HUES6 (cell line): Measurements from ENCODE around the gene C1QTNF1.
A peak's percentile ranks its signal among the peaks of the same experiment; 100 is the strongest.
"Not testable (repeated sequence)": the region's sequence is repeated elsewhere in the genome, so short reads cannot be mapped to it uniquely, and the experiment has no call there.

ENCODE experiments used
- H3K27ac ChIP-seq: 2 replicates; pipeline ENCODE4 v1.7.0; 2013; ENCODE audit warnings: low read depth, mild to moderate bottlenecking, low read length, inconsistent platforms
- H3K27me3 ChIP-seq: 2 replicates; pipeline ENCODE4 v1.6.1; 2013; ENCODE audit warnings: low read length; ENCODE audit not compliant: control insufficient read depth, insufficient read depth
- H3K36me3 ChIP-seq: 2 replicates; pipeline ENCODE4 v1.6.1; 2013; ENCODE audit warnings: low read length; ENCODE audit not compliant: control insufficient read depth, insufficient read depth
- H3K4me1 ChIP-seq: 2 replicates; pipeline ENCODE4 v1.6.1; 2013; ENCODE audit warnings: low read length; ENCODE audit not compliant: control insufficient read depth, insufficient read depth
- H3K4me3 ChIP-seq: 2 replicates; pipeline ENCODE4 v1.5.1; 2013; ENCODE audit warnings: low read depth, low read length
- H3K9ac ChIP-seq: one replicate; pipeline ENCODE4 v1.6.1; 2013; ENCODE audit warnings: mild to moderate bottlenecking, low read length
- H3K9me3 ChIP-seq: 2 replicates; pipeline ENCODE4 v1.6.1; 2013; ENCODE audit warnings: low read depth, low read length; ENCODE audit not compliant: control insufficient read depth, insufficient read depth

C1QTNF1 gene

DNA sequence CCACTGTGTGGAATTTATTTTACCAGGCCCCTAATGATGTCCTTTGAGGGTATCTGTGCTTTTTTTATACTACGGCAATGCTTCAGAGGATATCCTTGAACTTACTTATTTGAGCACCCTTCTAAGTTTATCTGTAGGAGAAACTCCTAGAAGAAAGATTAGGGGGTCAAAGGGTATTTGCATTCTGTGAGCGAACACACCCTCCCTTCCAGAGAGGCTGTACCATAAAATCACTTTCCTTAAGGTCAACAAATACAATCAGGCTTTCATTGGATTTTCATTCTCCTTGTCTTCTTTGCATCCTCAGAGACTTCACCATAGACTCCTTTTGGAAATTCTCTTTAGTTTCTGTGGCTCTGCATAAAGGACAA is 4.7 kb upstream of the C1QTNF1 start:
- no peak overlapping the region for H3K9ac ChIP-seq
- H3K36me3 ChIP-seq = no peaks in the 10 kb centered on the region
- H3K9me3 ChIP-seq = peaks cover 17% of the 10 kb centered on the region
- peaks cover 6% of the 10 kb centered on the region; the same call in 1 of the 2 replicates for H3K4me1 ChIP-seq
- peaks cover 47% of the 10 kb centered on the region for H3K27me3 ChIP-seq
- no peak overlapping the region for H3K27ac ChIP-seq
- H3K4me3 ChIP-seq = no peak overlapping the region

DNA sequence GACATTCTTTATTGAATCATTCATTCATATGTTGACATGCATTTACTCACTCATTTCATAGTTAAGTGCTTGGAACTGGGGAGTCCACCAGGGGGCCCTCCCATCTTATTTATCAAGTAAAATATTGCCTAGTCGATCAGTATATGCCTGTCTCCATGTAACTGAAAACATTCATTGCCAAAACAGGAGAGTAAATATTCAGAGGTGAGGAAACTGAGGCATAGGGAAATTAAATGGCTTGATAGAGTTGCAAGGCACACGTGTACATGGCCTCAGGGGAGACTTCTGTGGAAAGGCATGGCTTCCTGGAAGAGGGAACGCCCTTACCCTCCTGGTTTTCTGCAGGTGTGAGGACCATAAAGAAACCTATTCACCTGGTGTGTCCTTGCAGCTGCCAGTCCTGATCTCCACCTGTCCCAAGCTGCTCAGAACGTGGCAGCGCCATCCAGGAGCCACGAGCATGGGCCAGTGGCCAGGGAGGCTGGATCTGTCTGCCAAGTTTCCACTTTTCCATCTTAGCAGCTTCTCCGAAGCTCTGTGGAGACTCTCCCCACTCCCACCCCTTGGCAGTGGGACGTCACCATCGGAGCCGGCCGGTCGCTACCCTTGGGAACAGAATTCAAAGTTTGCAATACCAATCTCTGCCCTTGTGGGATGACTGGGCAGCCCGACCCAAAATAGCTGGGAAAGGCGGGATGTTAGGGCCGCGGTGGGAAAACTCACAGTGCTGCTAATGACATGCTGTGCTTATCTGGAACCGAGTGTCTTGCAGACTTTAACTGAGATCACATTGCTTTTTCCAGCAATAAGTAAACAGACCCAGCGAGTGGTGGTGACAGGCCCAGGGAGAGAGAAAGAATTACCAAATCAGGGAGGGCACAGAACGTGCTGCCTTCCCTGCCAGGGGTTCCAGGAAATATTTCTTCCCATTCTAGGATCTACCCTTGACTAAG is 4.1 kb upstream of the C1QTNF1 start:
- H3K27ac ChIP-seq = no peak overlapping the region
- peaks cover 10% of the 10 kb centered on the region; the same call in 1 of the 2 replicates for H3K9me3 ChIP-seq
- no peaks in the 10 kb centered on the region for H3K36me3 ChIP-seq
- H3K27me3 ChIP-seq = peaks cover 53% of the 10 kb centered on the region
- no peak overlapping the region for H3K4me3 ChIP-seq
- H3K9ac ChIP-seq = no peak overlapping the region
- peaks cover 11% of the 10 kb centered on the region for H3K4me1 ChIP-seq

GRCh38 chr17:79020631-79021301 is 3.2 kb upstream of the C1QTNF1 start:
- Histone ChIP-seq H3K4me1 (peaks cover 14% of the 10 kb centered on the region), H3K9ac (no peak overlapping the region), H3K36me3 (no peaks in the 10 kb centered on the region), H3K4me3 (no peak overlapping the region), H3K9me3 (peaks cover 5% of the 10 kb centered on the region; the same call in 1 of the 2 replicates), H3K27ac (no peak overlapping the region), H3K27me3 (peaks cover 62% of the 10 kb centered on the region)

DNA sequence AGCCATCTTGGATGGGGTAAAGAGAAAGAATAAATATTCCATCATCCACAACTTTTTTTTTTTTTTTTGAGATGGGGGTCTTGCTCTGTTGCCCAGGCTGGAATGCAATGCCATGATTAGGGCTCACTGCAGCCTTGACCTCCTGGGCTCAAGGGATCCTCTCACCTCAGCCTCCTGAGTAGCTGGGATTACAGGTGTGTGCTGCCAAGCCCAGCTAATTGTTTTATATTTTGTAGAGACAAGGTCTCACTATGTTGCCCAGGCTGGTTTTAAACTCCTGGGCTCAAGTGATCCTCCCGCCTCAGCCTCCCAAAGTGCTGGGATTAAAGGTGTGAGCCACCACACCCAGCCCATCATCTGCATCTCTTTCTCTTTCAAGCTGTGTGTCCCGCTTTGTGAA is 2.0 kb upstream of the C1QTNF1 start:
- not testable (repeated sequence) for H3K4me3 ChIP-seq, H3K27ac ChIP-seq, H3K36me3 ChIP-seq, H3K9me3 ChIP-seq, H3K9ac ChIP-seq
- Histone ChIP-seq H3K4me1 (peaks cover 14% of the 10 kb centered on the region), H3K27me3 (peaks cover 73% of the 10 kb centered on the region)

GRCh38 chr17:79022507-79022991 is 1.4 kb upstream of the C1QTNF1 start:
- H3K4me1 ChIP-seq = peaks cover 14% of the 10 kb centered on the region
- no peaks in the 10 kb centered on the region for H3K36me3 ChIP-seq
- peaks cover 80% of the 10 kb centered on the region for H3K27me3 ChIP-seq
- H3K9ac ChIP-seq = no peak overlapping the region
- no peak overlapping the region for H3K27ac ChIP-seq
- H3K4me3 ChIP-seq = no peak overlapping the region
- no peaks in the 10 kb centered on the region for H3K9me3 ChIP-seq

DNA sequence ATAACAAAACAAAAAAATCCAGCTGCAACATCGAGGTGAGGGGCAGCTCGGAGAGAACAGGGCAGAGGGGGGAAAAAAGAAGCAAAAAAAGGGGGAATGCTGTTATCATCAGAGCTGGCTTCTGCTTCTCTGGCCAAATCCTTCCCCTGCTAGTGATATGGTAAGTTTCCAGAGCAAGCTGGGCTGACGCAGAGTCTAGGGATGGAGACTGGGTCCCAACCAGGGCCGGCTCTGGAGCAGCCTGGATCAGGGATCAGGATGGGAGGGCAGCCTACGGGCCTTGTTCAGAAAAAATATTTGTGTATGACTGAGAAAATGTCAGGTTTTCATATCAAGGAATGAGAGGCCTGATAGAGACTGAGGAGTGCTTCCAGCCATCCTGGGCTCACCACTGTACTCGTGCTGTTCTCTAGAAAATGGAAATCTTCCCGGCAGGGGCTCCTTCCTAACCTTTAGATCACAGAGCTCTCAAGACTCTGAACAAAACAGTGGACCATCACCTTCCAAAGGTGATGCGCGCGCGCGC is 726 bp upstream of the C1QTNF1 start:
- Histone ChIP-seq H3K27me3 (peaks cover 87% of the 10 kb centered on the region), H3K9ac (no peak overlapping the region), H3K27ac (no peak overlapping the region), H3K9me3 (no peaks in the 10 kb centered on the region), H3K36me3 (no peaks in the 10 kb centered on the region), H3K4me3 (peak overlapping the region; percentile 68), H3K4me1 (peaks cover 14% of the 10 kb centered on the region)

DNA sequence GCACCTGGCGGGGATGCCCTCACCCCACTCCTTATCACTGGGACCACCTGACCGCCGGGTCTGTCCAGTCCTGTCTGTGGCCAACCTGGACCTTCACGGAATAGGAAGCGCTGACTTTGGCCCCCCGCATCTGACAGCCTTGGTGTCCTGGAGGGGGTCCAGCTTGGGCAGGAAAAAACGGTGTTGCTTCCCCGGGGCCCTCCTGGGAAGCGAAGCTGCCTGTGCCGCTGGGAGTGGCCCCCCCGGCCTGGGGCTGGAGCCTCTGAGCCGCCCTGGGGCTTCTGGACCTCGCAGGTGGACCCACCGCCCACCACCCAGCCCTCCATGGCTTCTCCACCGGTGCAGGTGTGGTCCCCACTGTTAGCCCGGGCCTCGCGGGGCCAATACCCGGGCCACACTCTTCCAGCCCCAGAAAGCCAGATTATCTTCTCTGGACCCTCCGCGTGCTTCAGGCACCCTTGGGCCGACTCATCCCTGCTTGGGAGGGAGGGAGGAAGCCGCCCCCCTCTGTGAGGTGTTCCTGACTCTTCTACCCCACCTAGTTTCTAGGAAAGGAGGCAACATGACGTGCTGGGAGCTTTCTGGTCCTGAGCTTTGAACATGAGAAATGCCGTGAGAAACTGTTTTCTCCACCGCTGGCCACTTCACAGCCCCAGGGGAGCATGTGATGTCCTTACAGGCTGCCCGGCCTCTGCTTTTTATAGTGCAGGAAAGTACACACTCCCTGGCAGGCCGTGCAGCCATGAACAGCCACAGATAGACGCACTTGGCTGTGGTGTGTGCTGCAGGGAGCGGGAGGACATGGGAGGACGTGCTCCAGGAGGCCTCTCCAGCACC is 1.1 kb downstream of the C1QTNF1 start:
- no peaks in the 10 kb centered on the region for H3K36me3 ChIP-seq
- no peaks in the 10 kb centered on the region for H3K9me3 ChIP-seq
- no peak overlapping the region for H3K9ac ChIP-seq
- H3K4me3 ChIP-seq = peak overlapping the region; percentile 68
- no peak overlapping the region for H3K27ac ChIP-seq
- peaks cover 100% of the 10 kb centered on the region for H3K27me3 ChIP-seq
- peaks cover 14% of the 10 kb centered on the region for H3K4me1 ChIP-seq

DNA sequence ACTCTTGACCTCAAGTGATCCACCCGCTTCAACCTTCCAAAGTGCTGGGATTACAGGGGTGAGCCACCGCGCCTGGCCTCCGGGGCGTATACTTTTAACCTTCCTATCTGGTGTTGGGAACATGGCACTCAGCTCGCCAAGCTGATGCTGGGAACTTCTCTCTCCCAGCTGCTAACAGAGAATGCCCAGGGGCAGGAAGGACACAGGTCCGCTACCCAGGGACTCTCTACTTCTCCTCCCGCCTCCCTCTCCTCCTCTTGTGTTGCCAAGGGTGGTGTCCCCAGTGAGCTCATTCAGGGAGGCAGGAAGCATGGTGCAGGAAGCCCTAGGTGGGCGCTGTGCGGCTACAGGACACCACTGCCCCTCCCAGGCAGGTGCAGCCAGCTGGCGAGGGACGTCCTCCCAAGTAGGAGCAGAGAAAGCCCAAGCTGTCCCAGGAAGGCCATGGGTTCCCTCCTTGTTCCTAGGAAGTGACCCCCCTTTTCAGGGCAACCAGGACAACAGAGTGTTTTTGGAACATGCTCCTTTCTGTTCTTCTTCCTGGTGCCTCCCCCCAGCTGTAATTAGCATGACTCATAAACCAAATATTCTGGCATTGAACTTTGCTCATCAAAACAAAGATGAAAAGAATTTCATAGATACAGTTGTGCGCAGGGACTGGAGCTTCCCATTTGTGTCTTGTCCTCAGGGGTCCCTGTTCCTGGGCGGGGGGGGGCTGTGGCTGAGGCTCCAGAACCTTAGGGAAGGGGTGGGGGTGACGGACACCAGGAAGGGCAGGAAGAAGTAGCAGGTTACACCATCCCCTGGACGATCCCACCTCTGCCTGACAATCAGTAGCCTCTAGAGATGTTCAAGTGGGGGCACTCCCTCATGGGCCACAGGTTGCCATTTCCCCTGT is 2.7 kb downstream of the C1QTNF1 start:
- H3K4me3 ChIP-seq = no peak overlapping the region
- no peak overlapping the region for H3K9ac ChIP-seq
- H3K9me3 ChIP-seq = no peaks in the 10 kb centered on the region
- H3K27ac ChIP-seq = no peak overlapping the region
- H3K36me3 ChIP-seq = no peaks in the 10 kb centered on the region
- peaks cover 14% of the 10 kb centered on the region for H3K4me1 ChIP-seq
- peaks cover 88% of the 10 kb centered on the region for H3K27me3 ChIP-seq

GRCh38 chr17:79027274-79027924 is 3.4 kb downstream of the C1QTNF1 start:
- H3K36me3 ChIP-seq = no peaks in the 10 kb centered on the region
- H3K9me3 ChIP-seq = no peaks in the 10 kb centered on the region
- H3K4me3 ChIP-seq = no peak overlapping the region
- H3K27me3 ChIP-seq = peaks cover 88% of the 10 kb centered on the region
- H3K9ac ChIP-seq = no peak overlapping the region
- no peak overlapping the region for H3K27ac ChIP-seq
- H3K4me1 ChIP-seq = peaks cover 14% of the 10 kb centered on the region
